Measurements from ENCODE around the gene AGBL1.
A peak's percentile ranks its signal among the peaks of the same experiment; 100 is the strongest.

Gene AGBL1

DNA sequence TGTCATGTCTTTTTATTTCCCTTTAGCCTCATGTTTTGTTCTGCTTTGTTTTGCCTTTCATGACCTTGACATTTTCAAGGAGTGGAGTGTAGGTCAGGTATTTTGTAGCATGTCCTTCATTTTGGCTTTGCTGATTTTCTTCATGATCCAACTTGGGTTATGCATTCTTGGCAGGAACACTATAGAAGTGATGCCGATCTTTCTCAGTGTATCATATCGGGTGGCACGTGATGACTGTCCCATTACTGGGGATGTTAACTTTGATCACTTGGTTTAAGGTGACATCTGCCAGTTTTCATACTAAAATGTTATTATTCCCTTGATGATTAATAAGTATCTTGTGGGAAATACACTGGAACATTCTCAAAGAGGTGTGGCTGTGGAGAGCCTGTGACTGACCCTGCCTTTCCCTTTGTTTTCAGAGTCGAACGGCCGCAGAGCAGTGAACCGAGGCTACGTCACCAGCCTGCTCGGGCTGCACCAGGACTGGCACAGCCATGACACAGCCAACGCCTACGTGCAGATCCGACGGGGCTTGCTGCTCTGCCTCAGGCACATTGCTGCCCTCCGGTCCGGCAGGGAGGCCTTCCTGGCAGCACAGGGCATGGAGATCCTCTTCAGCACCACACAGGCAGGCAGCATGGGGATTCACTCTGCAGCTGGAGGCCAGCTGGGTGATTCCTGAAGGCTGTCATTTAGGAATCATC is 167.7 kb downstream of the AGBL1 start:
- DNase-seq: no peak

DNA sequence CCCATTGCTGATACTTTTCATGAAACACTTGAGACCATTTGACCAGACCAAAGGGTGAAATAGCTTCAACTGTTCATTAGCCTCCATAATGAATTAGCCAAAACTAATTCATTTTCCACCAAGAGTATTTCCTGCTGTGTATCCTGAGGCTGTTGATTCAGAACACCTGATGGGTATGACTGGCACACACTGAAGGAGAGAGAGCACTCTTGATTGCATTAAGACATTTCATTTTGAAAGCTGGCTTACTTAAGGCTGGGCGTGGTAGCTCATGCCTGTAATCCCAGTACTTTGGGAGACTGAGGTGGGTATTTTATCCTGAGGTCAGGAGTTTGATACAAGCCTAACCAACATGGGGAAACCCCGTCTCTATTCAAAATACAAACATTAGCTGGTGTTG is 175.6 kb downstream of the AGBL1 start:
- no peak for DNase-seq

DNA sequence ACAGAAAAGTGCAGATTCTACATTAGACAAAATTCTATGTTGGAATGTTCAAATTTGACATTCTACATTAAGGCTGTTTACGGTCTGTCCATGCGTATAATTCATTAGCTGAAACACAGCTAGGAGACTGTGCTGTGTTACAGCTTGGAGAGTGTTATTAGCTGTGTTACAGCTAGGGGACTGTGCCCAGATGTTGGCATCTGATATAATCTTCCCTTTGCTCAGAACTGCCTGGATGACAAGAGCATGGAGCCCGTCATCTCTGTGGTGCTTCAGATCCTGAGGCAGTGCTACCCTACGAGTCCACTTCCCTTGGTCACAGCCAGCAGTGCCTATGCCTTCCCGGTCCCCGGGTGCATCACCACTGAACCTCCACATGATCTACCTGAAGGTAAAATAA is 177.0 kb downstream of the AGBL1 start:
- DNase-seq: no peak

DNA sequence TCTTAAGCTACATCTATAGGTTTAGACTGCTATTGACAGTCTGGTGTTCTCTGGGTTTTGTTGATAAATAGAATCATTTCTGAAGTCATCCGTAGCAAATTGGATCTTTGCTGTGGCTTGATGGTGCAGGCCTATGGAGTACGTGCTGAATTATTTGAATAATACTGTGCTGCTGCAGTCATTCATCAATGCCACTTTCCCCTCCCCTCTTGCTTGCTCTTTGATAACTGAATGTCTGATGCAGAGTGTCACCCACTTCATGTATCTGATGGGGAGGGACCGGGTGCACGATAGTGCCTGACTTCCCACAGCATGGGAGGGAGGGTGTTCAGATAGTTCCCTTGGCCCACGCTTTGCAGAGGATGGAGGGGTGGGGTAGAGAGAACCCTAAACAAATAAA is 179.9 kb downstream of the AGBL1 start:
- no peak for DNase-seq

DNA sequence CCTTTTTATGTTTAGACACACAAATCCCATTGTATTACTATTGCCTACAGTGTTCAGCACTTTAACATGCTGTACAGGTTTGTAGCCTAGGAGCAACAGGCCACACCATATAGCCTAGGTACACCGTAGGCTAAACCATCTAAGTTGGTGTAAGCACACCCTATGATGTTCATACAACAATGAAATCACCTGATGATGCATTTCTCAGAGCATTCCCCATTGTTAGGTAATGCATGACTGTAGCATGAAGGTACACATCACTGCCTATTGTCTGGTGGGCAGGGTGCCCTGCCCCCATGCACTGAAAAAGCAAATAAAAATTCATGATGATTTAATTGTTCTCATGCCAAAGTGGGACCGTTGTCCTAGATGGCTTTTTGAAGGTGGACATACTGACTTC is 183.6 kb downstream of the AGBL1 start:
- DNase-seq: no peak

DNA sequence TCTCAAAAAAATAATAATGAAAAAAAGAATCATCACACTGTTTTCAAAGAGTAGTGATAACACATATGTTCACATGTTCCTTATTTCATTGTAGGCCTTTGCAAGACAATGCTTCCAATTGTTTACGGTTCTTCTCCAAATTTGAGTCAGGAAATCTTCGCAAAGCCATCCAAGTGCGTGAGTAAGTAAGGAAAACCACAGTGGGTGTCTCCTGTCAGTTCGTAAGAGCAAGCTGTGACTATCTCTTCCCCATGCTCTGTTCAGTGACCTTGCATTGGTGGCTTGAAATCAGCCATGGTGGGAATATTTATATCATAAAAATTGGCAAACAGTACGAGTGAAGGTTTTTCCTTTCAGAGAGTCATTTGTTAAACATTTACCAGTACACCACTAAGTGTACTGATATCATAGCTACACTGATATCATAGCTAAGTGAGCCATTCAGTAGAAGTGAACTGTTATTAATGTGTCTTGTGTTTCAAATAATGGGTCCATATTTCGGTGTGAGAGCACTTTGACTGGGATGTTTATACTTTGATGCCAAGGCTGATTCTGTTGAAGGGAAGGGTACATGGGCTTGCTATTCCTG is 187.3 kb downstream of the AGBL1 start:
- no peak for DNase-seq

DNA sequence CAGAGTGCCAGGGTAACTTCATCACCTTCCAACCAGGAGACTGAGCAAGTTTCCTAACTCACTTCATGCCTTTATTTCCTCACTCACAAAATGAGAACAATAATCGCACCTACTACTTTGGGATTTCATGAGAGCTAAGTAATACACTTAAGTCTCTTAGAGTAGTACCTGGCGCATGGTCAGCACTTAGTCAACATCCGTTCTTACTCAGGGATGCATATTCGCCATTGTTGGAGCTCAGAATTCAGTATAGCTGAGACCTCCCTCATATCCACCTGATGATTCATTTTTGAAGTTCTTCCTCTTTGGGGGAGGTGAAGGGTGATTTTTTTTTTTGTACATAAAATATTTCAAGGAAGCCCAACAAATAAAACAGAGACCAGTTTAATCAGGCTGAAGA is 188.2 kb downstream of the AGBL1 start:
- no peak for DNase-seq

DNA sequence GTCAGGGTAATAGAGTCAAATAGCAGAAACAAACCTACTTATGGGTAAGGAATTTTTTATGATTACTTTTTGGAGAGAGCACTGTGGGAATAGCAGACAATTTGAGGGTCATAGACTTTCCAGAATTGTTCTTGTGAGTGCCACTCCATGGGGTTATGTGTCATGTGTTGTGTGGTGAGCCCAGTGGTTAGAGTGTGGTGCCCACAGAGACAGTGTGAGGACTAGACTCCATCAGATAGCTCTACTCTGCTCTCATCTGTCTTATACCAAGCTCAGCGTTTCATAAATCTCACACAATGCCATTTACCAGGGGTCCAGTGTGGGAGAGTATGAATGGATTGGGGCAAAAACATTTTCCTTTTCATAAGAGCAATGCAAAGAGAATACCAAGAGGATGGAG is 188.9 kb downstream of the AGBL1 start:
- no peak for DNase-seq

DNA sequence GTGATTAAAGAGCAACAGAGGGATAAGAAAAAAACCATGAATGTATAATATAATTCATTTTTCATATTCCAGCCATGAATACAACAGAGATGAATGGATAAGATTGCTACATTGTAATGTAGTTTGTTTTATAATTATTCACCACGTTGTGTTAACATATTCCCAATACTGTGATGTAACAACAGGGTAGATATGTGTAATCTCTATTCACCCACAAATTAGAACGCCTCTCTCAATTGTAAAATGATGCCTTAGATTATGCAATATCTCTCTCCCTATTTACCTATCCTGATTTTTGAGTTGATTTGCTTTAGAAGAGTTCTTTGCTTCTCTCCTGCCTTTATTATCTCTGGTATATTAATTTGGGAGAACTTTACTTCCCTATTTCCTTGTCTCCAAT is 193.6 kb downstream of the AGBL1 start:
- no peak for DNase-seq

DNA sequence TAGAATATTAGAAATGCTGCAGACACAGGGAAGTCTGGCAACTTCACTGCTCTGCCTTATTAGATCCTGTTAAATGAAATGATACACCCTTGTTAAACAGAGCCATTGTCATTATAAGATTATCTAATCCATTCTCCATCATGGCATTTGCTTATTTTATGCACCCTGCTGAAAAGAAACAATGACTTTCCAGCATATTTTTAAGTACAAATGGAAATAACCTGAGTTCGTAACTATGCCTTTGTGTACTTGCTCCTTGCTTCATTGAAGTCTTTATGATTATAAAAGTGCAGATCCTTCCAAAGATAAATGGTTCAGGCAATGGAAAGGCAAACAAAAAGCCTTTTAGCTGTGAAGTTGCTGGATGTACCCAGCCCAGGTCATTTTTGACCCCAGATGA is 195.7 kb downstream of the AGBL1 start:
- no peak for DNase-seq

DNA sequence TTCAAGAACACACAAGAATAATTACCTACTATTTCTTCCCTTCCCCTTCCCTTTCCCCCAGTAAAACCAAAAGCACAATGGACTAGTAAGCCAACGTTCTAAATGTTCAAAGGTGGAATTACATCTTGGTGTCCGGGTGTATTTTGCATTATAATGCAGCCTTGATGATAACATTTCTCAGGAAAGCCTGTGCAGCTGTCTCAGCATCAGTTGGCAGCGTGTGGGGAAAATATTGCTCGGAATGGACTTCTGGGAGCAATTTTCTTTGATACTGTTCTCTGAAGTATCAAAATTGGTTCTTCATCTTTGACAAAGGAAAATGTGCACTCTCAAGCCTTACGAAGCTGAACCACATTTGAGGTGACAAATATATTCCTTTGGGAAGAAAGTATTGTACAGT is 198.9 kb downstream of the AGBL1 start:
- no peak for DNase-seq

DNA sequence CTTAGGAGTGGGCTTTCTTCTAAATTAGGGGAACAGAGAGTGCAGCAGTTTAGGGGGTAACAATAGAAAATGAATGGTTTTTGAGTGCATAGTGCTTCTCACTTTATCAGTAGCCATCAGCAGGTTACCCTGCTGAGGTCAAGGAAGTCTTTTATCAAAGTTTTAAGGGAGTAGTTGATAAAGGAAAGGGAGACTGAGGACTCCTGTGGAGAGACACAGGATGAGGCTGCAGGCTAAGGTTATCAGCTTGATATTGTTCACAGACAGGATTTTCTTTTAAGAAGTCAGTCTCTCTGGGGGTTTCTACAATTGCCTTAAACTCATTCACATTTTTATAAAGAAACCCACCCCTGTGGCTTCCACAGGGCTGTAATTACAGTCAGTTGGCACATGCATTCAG is 205.0 kb downstream of the AGBL1 start:
- DNase-seq: no peak

DNA sequence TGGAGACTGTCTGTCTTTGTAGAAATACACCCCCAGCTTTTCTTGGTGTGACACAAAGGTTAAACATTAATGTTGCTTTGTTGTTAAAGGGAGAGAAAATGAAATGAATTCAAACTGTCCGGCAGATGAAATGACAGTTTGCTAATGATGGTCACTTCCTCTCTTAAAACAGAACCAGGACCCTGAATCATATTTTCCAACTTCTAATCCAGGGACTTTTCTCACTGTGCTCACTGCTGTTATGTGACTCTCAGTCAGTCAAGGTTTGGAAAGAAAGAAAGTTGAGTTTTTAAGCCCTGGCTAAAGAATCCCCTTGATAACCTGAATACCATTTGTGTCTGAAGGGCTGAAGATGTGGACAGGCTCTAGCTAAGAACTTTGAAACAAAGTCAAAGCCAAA is 215.8 kb downstream of the AGBL1 start:
- no peak for DNase-seq

DNA sequence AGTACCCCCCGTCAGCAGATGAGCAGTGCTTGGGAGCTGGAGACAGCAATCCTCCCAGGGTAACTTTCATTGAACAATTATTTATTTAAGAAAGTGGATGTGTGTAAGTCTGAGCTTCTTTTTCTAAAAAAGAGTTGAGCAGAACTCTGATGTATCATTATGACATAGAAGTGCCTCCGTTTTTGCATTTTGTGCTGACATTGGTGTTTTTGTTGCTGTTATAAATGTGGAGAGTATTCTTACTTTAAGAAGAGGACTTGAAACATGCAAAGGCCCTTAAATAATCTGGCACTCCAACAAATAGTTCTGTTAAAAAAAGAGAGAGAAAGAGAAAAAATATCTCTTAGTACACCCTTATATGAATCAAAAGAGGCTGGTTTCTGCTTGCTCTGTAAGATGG is 217.1 kb downstream of the AGBL1 start:
- no peak for DNase-seq

DNA sequence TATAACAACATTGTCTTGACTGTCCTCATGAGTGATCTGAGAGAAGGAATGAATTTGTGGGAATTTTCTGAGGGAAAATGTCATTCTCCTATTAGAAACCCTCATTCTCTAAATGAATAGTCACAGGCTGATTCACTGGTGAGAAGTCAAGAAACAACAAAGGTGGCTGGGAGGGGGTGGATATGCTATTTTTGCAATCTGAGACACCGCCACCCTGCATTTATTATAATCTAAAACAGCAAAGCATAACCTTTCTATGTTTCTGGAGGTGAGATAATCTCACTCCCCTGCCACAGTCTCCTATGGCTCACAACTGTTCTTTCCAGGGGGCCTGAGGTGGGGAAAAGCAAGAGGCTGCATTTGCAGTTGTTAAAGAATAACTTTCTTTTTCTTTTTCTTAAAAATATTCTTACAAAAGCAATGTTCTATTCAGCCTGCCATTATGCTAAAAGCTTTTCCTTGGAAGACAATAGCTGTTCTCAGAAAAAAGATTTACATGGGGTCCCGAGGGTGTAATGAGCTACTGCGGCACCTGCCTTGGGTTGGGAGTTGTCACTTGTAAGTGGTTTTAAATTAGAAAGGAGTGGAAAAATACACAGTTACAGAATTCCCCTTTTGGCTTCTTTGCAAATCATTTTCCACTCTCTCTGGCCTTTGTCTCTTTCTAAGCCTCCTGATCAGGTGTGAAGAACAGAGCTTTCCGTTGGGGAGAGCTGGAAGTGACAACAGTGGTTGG is 220.9 kb downstream of the AGBL1 start:
- DNase-seq: no peak

DNA sequence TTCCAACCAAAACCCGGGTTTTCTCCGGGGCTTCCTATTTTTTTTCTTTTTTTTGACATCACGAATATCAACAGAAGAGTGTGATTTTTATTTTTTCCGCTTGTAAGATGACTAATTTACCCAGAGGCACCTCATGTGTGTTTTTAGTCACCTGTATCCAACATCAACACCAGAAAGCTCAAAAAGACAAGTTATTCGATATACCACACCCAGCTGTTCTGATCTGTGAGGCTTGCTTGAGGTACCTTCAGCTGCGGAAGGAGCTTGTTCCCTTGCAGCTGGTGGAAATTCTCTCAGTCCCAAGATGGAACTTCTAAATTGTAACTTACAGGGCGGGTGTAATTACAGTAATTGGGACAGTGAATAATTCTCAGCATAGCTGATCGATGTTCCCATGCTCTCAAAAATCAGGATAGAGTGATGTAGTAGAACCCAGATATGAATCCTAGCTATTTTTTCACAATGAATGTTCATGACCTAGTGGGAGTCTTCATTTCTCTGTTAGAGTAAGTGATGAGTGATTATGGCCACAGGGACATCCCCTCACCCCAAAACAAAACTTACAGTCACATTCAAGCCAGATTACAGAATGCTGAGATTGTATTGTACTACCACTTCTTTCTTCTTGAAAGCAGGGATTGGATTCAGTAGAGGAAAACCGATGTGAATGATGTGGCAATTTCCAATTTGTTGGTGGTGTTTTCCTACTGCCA is 232.1 kb downstream of the AGBL1 start:
- no peak for DNase-seq

DNA sequence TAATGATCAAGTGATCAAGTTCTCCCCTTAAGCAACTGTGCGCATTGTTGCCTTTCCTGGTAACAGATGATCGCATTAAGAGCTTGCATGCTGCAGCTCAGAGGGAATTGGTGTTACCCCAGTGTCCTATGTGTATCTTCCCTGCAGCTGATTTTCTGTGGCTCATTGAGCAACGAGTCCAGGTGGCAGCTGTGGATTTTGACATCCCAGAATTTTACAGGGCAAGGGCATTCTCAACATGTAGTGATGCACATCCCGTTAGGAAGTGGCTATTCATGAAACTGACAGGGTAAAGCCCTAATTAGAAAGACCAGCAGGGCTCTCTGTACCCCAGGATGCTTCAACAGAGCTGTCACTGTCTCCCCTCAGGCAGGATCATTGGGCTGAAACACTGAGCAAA is 232.8 kb downstream of the AGBL1 start:
- DNase-seq: no peak

DNA sequence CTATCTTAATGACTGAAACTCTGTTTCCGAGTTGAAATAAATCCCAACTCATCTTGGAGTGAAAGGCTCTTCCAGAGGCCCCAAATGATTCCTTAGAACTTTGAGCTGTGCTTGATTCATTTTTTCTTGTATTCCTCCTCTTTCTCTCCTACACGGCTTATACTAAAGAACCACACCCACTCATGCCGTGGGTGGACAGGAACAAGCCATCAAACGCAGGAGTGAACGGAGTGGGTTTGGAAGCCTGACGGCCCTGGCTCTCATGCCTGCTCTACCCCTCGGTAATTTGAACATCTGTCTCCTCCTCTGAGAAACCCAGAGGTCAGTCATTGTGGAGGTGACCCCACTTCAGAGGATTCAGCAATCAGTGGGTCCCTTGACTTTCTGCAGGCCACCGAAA is 236.5 kb downstream of the AGBL1 start:
- DNase-seq: no peak

DNA sequence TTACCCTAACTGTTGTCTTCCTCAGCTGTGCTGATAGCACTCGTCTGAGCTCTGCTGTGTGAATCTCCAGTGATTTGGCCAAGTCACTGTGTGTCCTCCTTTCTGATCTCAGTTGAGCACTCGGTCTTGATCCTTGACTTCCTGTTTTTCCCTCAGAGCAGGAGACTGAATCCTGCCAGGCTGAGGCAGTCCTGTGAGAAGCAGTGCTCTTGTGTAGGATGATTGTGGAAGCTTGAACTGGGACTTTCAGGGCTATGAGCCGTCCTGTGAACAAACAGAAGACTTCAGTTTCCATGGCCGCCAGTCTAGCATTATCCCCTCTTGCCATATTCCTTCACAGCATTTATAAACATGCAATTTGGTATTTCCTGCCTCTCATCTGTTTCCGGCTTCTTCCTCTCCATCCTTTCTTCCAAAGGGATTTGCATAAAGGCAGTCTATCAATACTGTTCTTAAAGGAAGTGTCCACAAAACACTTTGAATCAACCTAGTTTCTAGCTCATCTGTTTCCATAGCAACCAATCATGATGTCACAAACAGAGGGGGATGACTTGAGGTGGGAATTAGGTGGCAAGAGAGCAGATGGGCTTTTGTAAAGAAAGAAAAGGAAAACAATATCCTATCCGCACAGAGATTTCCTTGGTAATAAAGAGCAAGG is 237.2 kb downstream of the AGBL1 start:
- DNase-seq: peak in 1 of 2 experiments; percentile 16

DNA sequence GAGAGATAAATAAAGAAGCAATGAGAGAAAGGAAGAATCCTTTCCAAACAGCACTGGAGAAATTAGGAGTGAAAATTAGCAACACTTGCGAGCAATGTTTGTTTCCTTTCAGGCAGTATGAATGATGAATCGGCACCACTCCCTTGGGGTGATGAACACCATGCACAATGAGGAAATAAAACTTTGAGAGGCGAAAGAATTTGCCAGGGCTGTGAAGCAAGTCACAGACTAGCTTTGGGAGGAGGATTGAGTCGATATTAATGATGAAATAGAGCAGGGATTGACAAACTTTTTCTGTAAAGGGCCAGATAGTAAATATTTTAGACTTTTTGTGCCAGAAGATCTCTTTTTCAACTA is 237.7 kb downstream of the AGBL1 start:
- DNase-seq: no peak

DNA sequence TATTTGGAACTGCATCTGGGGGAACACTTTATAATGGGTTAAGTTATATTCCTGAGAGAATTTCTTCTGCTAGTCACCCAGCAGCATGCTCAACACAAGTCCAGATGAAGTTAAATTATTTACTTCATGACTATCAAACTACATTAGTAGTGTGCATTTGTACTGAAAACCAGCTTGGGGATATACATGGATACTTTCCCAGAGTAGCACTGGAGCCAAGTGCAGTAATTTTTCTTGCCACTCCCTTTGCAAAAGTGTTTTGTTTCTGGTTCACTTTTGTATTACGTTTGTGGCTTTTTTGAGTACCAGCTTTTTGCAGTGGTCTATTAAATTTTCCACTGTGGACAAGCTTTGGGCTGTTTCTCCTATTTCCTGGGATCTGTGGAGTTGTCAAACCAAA is 243.0 kb downstream of the AGBL1 start:
- DNase-seq: no peak

DNA sequence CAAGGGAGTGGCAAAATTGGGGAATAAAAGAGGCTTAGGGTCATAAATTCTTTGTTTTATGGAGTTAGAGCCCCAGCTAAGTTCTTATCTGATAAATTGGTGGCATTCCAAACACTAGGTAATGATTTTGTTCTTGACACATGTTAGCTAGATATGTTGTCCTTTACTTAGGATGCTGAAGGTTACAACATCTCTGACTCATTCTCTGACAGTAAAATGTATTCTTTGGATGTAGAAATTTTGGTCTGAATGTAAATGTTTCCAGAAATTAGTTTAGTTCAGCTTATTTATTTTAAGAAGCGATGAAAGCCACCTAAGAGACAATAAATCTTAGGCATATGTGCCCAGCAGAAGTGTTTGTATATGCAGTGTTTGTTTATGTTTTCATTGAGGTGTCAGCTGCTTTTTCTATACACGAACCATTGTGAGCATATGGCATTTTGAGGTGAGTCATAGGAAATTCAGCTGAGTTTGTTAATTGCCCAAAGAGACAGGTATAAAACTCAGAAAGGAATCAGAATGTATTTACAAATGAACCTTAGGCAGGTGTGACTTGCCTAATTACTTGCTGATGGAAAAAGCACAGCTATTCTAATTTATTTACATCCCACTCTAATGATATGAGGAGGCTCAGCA is 247.7 kb downstream of the AGBL1 start:
- no peak for DNase-seq

DNA sequence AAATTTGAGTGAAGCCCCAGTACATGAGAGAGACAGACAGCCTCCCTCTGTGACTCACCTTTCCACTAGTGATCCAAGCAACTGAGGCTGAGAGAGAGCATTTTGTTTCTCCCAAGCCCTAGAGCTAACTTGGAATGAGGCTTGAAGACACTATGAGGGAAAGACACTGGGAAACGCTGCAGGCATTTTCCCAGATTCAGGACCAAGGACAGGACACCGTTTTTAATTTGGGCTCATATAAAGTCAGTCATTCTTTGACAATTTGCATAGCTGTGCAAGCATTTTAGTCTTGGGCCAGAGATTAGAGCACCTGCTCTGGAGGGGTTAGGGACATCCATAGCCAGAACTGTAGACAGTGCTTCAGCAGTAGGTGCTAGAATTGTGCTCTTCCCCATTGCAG is 249.0 kb downstream of the AGBL1 start:
- no peak for DNase-seq
